GM23248 (cell line): ENCODE results near the gene GPR176.

Experiments
- EZH2 ChIP-seq: fragments of 200-600 bp; sonication (generic); IDR thresholded peaks from 2 replicates; pipeline ENCODE4 v1.6.1; 2018; ENCODE audit warnings: antibody characterized with exemption, mild to moderate bottlenecking; ENCODE audit not compliant: insufficient read depth, poor library complexity, severe bottlenecking
- EZH2phosphoT487 ChIP-seq: fragments of 200-600 bp; sonication (generic); IDR thresholded peaks from 2 replicates; pipeline ENCODE4 v1.6.1; 2018; ENCODE audit warnings: antibody characterized with exemption, moderate library complexity, mild to moderate bottlenecking, low read depth; ENCODE audit not compliant: insufficient read depth

- no peak for TF ChIP-seq EZH2phosphoT487
- TF ChIP-seq EZH2, result no peak
These were observed 28.8 kb upstream of the GPR176 start for GRCh38 chr15:39948817-39949216.
